Fibroblast of lung (primary cell): Measurements from ENCODE around the gene ROR2.

ENCODE experiments used
- CTCF ChIP-seq, 2 donors: IDR thresholded peaks in 1 of 2; conservative IDR thresholded peaks in 1 of 2; 1 replicate in 1 of 2; 2 replicates in 1 of 2; pipeline ENCODE4 v1.5.1; 2011 to 2012; ENCODE audit warnings: low read length in 2 of 2, control low read depth in 1 of 2, inconsistent platforms in 1 of 2, low read depth in 1 of 2, mild to moderate bottlenecking in 1 of 2
- EZH2 ChIP-seq: IDR thresholded peaks from 2 replicates; pipeline ENCODE4 v1.5.1; 2012; ENCODE audit warnings: low read length, control low read depth, mild to moderate bottlenecking; ENCODE audit errors: missing control alignments

GRCh38 chr9:91756510-91756780 lies 193.6 kb downstream of the ROR2 start:
- TF ChIP-seq CTCF (conservative IDR thresholded peaks at IDR 0.05 in 1 of 2, IDR thresholded peaks at IDR 0.05 in 1 of 2; ENCODE audit: low read depth in 1 of 2, low read length in 2 of 2) = no peak
- no peak for TF ChIP-seq EZH2
